ENCODE results near the gene AP1G2.

- no peak for TF ChIP-seq POLR2AphosphoS5 (IDR thresholded peaks at IDR 0.05; ENCODE audit: borderline replicate concordance, low read depth, low read length)
- TF ChIP-seq EZH2 (IDR thresholded peaks at IDR 0.05), result no peak
- TF ChIP-seq FOXP2 (optimal IDR thresholded peaks at IDR 0.05; ENCODE audit: control extremely low read depth, extremely low read length, insufficient read depth), result no peak
These were observed 38.5 kb upstream of the AP1G2 start for GRCh38 chr14:23605931-23606585.
